AG08395 (cell line): ENCODE measurements around the gene BCKDHA.
A peak's percentile ranks its signal among the peaks of the same experiment; 100 is the strongest.
"Not testable (repeated sequence)": the region's sequence is repeated elsewhere in the genome, so short reads cannot be mapped to it uniquely, and the experiment has no call there.

ENCODE experiments used
- DNase-seq: peaks from one replicate; pipeline ENCODE4 v3.0.0; 2012; ENCODE audit warnings: mixed read lengths, low spot score

BCKDHA gene

DNA sequence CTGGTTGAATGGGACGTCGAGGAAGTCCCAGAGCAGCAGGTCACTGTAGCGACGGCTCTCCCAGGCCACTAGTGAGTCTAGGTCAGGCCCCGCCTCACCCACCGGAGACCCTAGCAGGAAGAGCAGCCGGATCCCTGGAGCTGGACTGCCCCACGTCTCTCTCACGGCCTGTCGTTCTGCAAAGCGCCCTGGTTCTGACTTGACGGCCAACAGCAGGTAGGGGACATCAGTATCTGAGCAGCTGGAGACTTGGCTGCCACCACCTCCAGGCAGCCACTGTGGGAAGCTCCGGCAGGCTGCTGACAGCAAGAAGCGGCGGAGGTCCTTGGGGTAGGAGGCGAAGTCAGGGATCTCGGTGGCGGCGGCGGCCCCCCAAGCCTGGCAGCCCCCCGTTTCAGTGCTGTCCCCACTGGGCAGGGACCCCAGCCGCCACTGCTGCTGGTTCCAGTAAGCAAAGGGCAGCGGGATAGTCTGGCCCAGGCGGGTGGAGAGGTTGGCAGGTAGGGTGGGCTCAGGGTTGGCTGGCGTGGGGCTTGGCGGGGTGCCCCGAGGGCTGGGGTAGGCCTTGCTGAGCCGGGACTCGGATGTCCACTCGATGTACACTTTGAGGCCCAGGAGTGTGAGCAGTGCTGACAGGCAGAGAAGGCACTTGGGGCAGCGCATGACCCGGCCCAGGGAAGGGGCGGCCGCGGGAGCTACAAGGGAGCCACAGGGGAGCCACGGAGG is 28.7 kb downstream of the BCKDHA start:
- no peak for DNase-seq

DNA sequence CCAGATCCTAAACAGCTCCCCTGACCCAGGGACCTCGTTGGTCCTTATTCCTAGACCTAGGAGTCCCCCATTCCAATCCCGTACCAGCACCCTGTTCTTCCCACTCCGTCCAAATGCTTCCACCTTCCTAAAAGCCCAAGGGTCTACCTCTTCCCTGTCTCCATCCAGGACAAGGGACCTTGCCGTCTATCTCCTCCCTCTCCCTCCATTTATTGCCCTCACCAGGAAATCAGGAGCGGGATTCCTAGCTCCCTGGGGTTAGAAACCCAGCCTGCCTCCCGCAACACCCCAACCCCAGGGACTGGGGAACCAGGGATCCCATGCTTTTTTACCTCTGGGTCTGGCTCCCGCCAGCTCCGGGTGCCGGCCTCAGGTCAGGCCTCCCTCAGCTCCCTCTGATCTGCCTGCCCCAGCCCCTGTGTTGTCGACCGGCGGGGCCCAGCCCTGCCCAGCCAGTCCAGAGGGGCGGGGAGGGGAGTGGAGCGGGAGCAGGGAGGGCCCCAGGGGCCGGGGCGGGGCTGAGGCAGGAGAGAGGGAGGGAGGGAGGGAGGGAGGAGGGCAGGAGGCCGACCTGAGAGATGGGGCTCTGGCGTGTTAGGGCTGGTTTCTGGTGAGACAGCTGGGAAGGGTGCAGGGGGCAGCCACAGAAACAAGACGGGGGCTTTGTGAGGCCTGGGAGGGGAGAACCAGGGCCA is 29.5 kb downstream of the BCKDHA start, which contains the start of gene B3GNT8:
B3GNT8 (minus strand) TSS at position 423 of the 695 bp plus-strand sequence. CDS start 596 bp downstream, outside the sequence.
- DNase-seq: peak; percentile 88

DNA sequence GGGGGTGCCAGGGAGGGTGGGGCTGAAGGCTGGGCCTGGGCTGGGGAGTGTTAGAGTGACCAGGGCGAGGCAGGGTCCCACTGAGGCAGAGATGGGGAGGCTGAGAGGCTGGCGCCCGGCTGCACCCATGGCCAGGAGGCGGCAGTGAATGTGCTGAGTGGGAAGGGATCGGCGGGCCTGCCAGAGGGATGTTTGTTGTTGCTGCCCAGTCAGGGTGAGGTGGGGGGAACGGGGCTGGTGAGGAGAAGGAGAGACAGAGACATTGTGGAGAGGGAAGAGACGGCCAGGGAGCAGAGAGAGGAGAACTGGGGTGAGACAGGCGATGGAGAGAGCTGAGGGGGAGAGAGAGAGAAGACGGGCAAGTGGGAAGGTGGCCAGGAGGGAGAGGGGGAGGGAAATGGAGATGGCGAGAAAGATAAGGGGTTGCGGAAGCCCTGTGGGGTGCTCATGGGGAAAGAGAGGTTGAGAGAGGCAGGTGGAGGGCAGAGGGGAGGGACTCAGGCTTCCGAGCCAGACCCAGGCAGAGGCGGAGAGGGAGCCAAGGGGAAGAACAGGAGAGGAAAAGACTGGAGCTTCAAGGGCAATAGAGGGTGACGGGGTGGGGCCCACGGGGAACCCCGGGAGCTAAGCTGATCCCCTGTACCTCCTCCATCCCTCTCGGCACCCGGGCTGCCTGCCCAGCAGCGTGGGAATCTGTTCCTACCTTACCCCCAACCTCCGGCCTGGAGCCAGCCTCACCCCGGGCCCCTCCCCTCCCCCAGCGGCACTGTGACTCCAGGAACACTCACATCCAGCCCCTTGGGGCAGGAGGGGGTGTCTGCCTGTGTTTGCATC is 30.2 kb downstream of the BCKDHA start:
- no peak for DNase-seq

DNA sequence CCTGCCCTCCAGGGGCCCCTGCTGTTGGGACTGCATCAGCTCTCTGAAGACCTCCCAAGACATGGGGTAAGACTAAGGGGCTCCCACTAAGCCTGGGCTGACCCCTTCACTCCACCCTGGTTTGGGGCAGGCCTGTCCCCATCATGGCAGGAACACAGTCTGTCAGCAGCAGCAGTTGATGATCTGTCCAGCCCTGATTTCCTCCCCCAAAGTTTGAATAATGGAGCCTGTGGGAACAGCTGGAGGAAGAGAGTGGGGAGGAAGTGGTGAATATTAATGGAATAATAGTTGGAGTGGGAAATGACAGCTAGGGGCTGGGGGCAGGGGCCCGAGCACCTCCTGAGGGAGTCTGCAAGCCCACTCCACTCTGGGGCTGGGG is 30.9 kb downstream of the BCKDHA start:
- no peak for DNase-seq

DNA sequence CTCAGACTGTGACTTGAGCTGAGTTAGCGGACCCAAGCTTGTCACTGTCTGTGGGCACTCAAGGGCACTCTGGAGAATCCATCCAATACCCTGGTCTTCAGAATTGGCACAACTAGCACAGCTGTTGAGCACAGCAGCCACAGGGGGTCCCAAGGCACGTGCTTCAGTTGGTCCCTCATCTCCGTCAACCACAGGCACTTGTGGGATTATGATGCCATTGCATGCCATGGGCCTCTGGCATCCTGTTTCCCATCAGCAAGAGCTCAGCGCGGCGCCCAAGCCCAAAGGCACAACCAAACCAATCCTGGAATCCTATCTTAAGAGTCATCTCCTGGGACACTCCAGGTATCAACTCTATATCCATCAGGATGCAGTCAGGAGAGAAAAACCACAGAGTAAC is 33.3 kb downstream of the BCKDHA start:
- DNase-seq: no peak

DNA sequence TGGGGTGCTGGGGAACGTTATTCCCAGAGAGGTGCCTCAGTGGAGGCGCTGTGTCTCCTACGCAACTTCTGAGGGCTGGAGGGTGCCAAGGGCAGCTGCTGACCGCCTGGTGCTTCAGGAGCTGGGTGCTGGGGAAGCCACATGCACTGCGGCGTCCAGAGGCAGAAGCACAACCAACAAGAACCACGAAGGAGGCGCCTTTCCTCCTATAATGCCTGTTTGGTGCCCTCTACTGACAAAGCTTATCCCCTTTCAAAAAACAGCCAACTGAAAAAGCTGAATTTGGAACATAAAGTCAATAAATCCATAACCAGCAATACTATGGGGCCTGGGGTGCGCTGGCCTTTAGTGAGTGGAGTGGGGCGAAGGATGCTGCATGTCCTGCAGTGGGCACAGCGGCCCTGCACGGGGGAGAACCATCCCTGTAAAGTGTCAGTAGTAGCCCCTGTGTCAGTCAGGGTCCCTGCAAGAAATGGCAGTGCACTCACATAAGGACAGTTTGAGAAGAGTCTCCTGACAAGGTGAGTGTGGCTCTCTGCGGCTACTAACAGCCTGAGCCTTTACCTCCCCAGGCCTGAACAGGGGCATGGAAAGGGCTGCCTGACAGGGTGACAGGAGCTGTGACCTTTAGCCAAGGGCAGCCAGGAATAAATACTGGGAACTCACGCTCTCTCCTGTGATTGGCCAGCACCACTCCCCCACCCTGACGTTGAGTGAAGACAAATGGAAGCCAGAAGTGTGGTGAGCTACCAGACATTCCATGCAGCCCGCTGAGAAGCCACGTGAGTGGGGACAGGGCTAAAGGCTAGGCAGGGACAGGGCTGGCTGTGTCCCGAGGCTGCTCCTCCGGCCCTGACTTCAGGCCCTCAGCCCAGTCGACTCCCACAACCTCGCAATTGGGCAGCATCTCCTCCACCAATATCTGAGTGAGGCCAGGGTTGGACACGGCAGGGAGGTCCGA is 34.1 kb downstream of the BCKDHA start:
- DNase-seq: peak; percentile 34

DNA sequence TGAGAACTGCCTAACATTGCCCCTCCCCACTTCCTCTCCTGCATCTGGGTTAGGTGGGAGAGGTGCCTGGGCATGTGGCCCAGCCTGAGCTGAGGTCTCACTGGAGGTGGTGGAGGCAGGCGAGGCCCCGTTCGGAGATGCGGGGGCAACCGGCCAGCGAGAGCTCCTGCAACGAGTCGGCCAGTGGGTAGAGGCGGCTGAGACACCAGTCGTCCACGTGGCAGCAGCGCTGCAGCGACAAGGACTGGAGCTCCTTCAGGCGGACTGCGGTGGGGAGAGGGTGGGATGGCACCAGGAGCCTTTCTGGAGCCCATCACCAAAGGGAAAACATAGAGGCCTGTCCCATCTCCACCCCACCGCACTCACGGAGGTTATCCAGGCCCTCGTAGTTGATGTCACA is 35.6 kb downstream of the BCKDHA start:
- no peak for DNase-seq

DNA sequence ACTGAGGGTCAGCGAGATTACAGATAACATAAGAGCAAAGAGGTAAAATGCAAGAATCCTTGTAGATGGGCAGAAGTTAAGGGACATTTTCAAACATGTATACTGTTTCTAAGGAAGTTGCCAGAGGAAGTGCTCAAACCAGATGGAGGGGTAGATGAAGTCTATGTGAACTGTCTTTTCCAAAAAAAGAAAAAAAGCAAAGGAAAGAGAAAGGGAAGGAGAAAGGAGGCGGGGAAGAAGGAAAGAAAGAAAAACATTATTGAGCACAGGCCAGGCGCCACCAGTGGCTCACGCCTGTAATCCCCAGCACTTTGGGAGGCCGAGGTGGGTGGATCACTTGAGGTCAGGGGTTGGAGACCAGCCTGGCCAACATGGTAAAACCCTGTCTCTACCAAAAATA is 36.8 kb downstream of the BCKDHA start:
- no peak for DNase-seq

DNA sequence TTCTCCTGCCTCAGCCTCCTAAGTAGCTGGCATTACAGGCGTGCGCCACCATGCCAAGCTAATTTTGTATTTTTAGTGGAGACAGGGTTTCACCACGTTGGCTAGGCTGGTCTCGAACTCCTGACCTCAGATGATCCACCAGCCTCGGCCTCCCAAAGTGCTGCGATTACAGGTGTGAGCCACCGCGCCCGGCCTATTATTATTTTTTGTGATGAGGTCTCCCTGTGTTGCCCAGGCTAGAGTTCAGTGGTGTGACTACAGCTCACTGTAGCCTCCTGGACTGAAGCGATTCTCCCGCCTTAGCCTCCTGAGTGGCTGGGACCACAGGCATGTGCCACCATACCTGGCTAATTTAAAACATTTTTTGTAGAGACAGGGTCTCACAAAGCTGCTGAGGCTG is 37.8 kb downstream of the BCKDHA start:
- DNase-seq: not testable (repeated sequence)

DNA sequence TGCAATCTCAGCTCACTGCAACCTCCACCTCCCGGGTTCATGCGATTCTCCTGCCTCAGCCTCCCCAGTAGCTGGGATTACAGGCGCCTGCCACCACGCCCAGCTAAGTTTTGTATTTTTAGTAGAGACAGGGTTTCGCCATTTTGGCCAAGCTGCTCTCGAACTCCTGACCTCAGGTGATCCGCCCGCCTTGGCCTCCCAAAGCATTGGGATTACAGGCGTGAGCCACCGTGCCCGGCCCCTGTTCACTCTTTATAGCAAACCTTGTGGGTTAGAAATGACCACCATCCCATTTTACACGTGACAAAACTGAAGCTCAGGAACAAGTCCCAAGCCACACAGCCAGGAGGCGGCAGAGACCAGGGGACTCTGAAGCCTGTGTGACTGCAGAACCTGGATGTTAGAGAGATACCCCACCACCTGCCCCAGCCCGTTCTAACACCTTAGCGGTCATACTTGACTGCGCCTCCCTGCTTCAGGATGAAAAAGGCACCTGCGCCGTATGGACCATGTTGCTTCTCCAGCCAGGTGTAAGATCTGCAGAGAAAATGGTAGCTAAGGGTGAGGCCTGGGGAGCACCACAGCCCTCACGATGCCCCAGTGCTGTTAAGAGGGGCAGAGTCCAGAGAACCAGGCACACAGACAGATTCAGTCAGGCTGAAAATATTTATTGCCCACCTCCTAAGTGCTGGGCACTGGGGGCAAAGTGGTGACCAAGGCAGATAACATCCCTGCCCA is 38.5 kb downstream of the BCKDHA start:
- DNase-seq: no peak

DNA sequence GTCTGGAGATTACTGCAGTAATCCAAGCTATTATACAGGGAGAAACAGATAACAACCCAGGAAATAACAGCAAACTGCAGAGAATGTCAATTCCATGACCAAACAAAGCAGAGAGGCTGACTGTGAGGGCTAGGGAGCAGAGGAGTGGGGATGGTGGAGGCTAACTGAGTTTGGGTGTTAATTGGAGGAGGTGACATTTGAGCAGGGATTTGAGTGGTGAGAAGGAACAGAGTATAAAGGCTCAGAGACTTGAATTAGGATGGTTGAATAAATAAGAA is 39.0 kb downstream of the BCKDHA start:
- DNase-seq: no peak

DNA sequence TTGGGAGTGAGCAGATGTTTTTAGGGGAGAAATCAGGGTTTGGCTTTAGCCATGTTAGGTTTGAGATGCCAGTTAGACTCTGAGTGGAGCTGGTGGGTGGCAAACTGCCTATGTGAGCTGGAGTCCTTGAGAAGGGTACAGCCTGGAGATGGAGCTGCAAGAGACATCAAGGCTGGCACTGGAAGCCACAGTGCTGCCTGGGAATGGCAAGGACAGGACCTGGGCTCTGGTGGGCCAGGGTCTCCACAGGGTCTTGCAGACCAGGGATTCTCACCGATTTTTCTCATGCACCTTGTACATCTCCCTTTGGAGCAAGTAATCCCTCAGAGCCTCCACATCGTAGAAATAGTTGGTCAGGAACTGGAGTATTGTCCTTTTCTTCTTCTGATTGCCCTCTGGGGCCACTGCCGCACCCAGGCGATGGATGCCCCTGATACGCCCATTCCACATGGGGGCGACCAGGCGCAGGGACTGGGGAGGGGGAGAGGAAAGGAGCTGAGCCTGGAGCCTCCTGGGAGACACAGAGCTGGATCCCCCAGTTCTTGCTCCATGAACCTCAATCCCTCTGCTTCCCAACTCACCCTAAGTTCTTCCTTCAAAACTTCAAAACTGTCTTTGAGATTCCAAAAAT is 40.4 kb downstream of the BCKDHA start:
- DNase-seq: no peak

DNA sequence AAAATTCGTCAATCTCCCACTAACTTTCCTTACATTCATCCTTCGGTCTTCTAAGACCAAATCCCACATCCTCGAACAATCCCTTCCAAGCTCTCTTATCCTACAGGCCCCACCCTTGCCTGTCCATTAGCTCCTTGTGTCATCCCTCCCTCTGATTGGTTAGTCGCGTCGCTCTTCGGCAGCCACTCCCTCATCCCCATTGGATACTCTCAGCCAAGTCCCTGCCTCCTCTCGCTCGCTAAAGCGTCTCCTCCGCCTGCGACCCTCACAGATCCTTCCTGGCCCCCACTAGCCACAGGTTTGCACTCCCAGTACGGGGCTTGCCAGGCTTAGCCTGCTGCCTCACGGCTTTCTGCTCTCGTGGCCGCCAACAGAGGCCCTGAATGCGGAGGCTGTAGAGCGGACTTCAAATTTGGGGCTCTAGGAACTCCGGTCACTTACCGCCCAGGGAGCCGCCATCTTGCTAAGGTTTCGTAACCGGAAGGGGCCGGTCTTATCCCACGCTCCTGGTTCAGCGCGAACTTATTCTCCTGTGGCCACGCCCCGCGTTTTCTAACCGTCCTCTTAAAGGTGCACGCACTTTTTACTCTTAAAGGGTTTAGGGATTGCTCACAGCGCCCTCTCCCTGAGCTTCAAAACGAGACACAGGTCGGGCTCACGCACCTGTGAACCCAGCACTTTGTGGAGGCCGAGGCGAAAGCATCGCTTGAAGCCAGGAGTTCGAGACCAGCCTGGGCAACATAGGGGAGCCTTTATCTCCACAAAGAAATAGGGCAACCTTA is 42.0 kb downstream of the BCKDHA start, which contains the start of gene DMAC2:
DMAC2 (minus strand) TSS at position 472 of the 782 bp plus-strand sequence; CDS start at position 459, 13 bp downstream.
- peak; percentile 99 for DNase-seq

DNA sequence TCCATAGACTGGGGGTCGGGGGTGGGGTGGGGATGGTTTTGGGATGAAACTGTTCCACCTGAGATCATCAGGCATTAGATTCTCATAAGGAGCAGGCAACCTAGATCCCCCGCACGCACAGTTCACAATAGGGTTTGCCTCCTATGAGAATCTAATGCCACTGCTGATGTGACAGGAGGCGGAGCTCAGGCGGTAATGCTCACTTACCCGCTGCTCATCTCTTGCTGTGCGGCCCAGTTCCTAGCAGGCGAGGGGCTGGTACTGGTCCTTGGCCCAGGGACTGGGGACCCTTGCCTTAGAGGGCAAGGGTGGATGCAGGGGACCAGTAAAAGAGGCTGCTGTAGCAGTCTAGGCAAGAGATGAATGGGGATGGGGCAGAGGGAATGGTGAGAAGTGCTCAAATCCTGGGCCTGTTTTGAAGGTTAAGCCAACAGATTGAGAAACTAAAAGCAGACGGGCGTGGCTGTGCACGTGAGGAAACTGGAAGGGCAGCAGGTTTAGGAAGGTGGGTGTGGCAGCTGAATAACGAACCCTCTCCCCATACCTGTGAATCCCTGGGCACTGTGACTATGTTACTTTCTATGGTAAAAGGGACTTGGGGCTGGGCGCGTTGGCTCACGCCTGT is 43.8 kb downstream of the BCKDHA start:
- no peak for DNase-seq

DNA sequence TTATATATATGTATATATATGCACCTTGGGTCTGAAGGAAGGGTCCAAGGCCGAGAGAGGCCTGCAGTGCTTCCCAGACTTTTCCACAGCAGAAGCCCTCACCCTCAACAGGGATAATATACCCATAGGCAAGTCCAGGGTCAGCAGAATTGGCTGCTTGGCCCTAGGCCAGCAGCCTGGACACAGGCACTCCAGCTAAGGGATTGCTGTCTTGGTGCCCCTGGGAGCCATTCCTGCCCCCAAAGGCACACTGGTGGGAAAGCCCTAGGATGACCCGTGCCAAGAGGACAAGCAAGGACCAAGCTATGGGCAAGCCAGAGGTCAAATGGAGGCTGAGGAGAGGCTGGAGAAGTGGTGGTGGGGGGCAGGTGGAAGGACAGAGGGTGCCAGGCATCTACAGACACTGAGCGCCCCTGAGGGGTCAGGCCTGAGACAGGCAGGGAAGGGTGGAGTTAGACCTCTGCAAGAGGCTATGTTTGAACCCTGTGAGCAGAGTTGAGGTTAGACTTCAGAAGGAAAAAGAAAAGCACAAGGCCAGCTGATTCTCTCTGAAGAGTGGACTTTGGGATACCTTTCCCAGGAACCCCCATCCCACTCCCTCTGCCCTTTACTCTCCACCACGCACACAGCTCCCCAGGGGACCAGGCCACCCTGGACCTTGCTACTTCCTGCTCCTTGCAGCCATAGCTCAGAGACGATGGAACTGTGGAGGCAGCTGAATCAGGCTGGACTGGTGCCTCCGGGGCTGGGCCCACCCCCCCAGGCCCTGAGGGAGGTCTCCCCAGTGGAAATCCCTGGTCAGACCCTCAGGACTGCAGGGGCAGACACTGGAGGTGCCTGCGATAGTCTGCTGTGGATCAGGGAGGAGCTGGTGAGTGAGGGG is 45.1 kb downstream of the BCKDHA start, which contains the start of gene ERICH4:
ERICH4 (plus strand) TSS at position 684 of the 883 bp plus-strand sequence; CDS start at position 698, 14 bp downstream.
- no peak for DNase-seq

DNA sequence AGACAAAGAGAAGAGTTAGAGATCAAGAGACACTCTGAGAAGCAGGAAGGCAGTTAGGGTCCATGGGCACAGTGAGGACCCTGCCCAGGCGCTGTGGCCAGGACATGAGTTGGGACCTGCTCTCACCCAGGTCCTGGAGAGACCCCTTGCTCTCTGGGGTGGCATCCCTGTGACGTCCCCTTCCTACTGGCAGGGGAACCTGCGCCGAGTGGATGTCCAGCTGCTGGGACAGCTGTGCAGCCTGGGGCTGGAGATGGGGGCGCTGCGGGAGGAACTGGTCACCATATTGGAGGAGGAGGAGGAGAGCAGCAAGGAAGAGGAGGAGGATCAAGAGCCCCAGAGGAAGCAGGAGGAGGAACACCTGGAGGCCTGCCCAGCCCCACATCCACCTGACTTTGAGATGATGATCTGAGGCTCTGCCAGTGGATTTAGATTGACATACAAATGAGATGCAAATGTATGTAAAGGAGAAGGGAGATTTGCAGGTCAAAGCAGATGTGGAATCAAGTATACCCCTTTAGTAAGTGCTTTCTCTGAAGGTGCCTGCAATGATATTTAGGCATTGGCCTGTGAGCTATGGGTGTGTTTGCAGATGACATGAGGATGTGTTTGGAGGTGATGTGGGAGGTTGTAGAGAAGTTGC is 46.3 kb downstream of the BCKDHA start:
- no peak for DNase-seq

DNA sequence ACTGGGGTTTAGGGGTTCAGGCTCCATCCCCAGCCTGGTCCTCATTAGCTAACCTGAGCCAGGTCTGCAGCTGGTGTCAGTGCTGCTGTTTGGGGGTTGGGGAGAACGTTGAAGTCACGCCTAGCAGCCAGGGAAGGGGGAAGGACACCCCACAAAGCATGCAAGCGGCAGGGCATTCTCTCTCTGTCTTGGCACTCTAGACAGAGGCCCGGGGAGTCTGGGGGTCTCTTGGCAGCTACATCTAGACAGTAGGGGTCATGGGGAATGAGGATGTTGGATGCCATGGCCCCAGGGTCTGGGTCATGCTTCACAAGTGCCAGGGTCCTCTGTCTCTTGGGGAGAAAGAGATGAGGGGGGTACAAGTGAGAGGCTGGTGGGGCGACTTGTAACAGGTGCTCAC is 48.0 kb downstream of the BCKDHA start:
- DNase-seq: no peak
